ENCODE results near the gene TXNDC17. TPM values are rescaled to one million over a fixed set of nuclear protein-coding genes. Genes with fewer than 3 reads are reported as not detected.

TXNDC17 gene
- total and polyA plus RNA-seq, 2 of the 13 experiments (the other 11 are each of a cell fraction or from before 2014, with no cell fraction given): 188 to 266 TPM

DNA sequence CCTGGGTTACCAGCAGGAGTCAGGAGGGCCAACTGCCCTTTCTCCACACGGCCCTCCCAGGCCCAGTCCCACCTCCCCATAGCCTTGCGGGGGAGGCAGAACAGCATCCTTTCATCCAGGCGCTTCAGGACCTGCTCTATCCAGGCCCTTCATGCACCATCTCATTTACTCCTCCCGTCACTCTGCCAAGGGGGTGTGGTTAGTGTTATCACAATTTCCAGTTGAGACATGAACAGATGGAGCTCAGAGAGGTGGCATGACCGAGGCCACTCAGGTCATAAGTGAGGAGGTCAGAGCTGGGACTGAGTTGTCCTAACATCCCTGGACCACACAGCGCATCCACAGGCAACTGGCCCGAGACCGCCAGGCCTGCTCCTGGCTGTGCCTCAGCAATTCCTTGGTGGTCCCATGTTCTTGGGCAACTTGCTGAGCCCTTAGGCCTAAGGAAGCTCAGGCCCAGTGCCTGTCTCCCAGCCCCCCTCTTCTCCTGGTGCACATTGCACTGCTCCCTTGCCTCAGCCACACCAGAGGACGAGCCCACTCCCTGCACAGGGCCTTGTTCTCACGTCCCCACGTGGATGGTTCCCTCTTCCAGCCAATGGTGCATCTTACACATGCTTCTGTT lies 34.5 kb downstream of the TXNDC17 start:
- Histone ChIP-seq H3K9me3 (ENCODE audit: low read length) (no peaks in the 10 kb centered on the region), H3K27ac (ENCODE audit: extremely low read length, insufficient read depth, low read length) (no peak overlapping the region), H3K9ac (ENCODE audit: insufficient read depth, low read depth, low read length) (no peak overlapping the region), H4K20me1 (ENCODE audit: insufficient read depth, low read length) (no peaks in the 10 kb centered on the region), H3K4me3 (replicated peaks in 1 of 3; ENCODE audit: insufficient read depth in 1 of 3, low read depth in 2 of 3, low read length in 3 of 3) (no peak overlapping the region; a peak in 1 of 6 replicates), H3K79me2 (ENCODE audit: insufficient read depth, low read length) (no peaks in the 10 kb centered on the region), H3K4me1 (ENCODE audit: insufficient read depth, low read length) (peaks cover 65% of the 10 kb centered on the region), H3K4me2 (ENCODE audit: low read depth, low read length) (peak overlapping the region; percentile 89), H3K27me3 (ENCODE audit: control insufficient read depth in 1 of 2, insufficient read depth in 2 of 2, low read length in 2 of 2) (no peaks in the 10 kb centered on the region; a peak in 1 of 5 replicates), H2AFZ (ENCODE audit: low read length) (no peak overlapping the region), H3K36me3 (replicated peaks in 1 of 2; ENCODE audit: control insufficient read depth in 1 of 2, insufficient read depth in 2 of 2, low read length in 2 of 2) (no peaks in the 10 kb centered on the region)
- ATAC-seq (no peak), FAIRE-seq (no peak), DNase-seq (ENCODE audit: low spot score) (no peak)
- intact Hi-C loops (cut with micrococcal nuclease; ENCODE audit: unreplicated experiment) (no loop called here), in situ Hi-C loops (cut with HindIII; ENCODE audit: extremely low pct_ligation_motif_present, low pct_unique_long_range_greater_than_20kb) (no loop called here)
- TSS peak; percentile 46 for BruUV-seq (replicated peaks)
- WGBS (ENCODE audit: low lambda C conversion rate): 92% methylated on average over 8 of the region's 11 CpGs
- ChIA-PET POLR2A (interaction anchor here (4.6 to 5.0 kb wide), 2 partner anchors 27 to 37 kb away, joined by 59 to 119 read pairs; partner anchors contain the start of gene SLC13A5), CTCF (ENCODE audit: low intra/inter-chr PET ratio, low total read pairs) (no interaction called here)
- no peak for TF ChIP-seq ZNF615 (CRISPR knock-in tag; IDR thresholded peaks at IDR 0.05; ENCODE audit: borderline replicate concordance)
- TF ChIP-seq TAF1 (CRISPR knock-in tag; IDR thresholded peaks at IDR 0.05): no peak

DNA sequence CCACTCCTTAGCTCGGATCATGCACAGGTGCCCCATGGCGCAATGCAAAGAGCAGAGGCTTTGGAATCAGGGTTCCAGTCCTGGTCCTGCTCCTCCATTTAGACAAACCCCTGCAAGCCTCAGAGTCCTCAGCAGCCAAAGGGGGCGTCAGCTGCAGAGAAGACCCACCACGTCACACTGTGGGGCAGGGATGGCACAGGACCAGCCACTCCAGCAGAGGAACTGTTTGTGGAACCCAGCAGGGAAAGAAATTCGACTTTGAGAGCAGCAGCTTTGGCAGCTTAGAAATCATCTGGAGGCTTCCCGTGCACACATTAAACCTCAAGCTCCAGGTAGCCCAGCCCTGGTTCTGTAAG lies 35.9 kb downstream of the TXNDC17 start:
- Histone ChIP-seq H3K9ac (ENCODE audit: insufficient read depth, low read depth, low read length) (peak overlapping the region; percentile 57), H3K4me3 (replicated peaks in 1 of 3; ENCODE audit: insufficient read depth in 1 of 3, low read depth in 2 of 3, low read length in 3 of 3) (peak overlapping the region; percentile 33 to 64 (median 43); a peak in 5 of 6 replicates), H3K27me3 (ENCODE audit: control insufficient read depth in 1 of 2, insufficient read depth in 2 of 2, low read length in 2 of 2) (no peaks in the 10 kb centered on the region; a peak in 1 of 5 replicates), H3K27ac (ENCODE audit: extremely low read length, insufficient read depth, low read length) (peak overlapping the region; percentile 49), H3K79me2 (ENCODE audit: insufficient read depth, low read length) (no peaks in the 10 kb centered on the region), H3K4me1 (ENCODE audit: insufficient read depth, low read length) (peaks cover 67% of the 10 kb centered on the region), H3K9me3 (ENCODE audit: low read length) (no peaks in the 10 kb centered on the region), H3K4me2 (ENCODE audit: low read depth, low read length) (peak overlapping the region; percentile 89), H2AFZ (ENCODE audit: low read length) (no peak overlapping the region), H4K20me1 (ENCODE audit: insufficient read depth, low read length) (no peaks in the 10 kb centered on the region), H3K36me3 (replicated peaks in 1 of 2; ENCODE audit: control insufficient read depth in 1 of 2, insufficient read depth in 2 of 2, low read length in 2 of 2) (no peaks in the 10 kb centered on the region)
- WGBS (ENCODE audit: low lambda C conversion rate): 47% methylated on average over 3 of the region's 6 CpGs
- ATAC-seq (peak; percentile 17), FAIRE-seq (no peak), DNase-seq (ENCODE audit: low spot score) (no peak)
- CTCF ChIA-PET (ENCODE audit: low intra/inter-chr PET ratio, low total read pairs): interaction anchor here (1.1 kb wide), 1 partner anchor 36 kb away, joined by 3 read pairs; the partner anchor contains the start of gene SLC13A5
- BruUV-seq (replicated peaks): no TSS peak
- intact Hi-C loops (cut with micrococcal nuclease; ENCODE audit: unreplicated experiment): no loop called here
- POLR2A ChIA-PET: interaction anchor here (0.8 to 5.0 kb wide), 14 partner anchors 8 to 359 kb away, joined by 3 to 119 read pairs (median 4); partner anchors contain the start of genes C17orf100, MED31, SLC13A5 and SLC16A13
- in situ Hi-C loops (cut with HindIII; ENCODE audit: extremely low pct_ligation_motif_present, low pct_unique_long_range_greater_than_20kb): no loop called here
- TF ChIP-seq, protein P1, sequence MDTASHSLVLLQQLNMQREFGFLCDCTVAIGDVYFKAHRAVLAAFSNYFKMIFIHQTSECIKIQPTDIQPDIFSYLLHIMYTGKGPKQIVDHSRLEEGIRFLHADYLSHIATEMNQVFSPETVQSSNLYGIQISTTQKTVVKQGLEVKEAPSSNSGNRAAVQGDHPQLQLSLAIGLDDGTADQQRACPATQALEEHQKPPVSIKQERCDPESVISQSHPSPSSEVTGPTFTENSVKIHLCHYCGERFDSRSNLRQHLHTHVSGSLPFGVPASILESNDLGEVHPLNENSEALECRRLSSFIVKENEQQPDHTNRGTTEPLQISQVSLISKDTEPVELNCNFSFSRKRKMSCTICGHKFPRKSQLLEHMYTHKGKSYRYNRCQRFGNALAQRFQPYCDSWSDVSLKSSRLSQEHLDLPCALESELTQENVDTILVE (CRISPR knock-in tag; IDR thresholded peaks at IDR 0.05): no peak
- TF ChIP-seq PHF21A (CRISPR knock-in tag; IDR thresholded peaks at IDR 0.05): no peak
- TF ChIP-seq, protein P2, sequence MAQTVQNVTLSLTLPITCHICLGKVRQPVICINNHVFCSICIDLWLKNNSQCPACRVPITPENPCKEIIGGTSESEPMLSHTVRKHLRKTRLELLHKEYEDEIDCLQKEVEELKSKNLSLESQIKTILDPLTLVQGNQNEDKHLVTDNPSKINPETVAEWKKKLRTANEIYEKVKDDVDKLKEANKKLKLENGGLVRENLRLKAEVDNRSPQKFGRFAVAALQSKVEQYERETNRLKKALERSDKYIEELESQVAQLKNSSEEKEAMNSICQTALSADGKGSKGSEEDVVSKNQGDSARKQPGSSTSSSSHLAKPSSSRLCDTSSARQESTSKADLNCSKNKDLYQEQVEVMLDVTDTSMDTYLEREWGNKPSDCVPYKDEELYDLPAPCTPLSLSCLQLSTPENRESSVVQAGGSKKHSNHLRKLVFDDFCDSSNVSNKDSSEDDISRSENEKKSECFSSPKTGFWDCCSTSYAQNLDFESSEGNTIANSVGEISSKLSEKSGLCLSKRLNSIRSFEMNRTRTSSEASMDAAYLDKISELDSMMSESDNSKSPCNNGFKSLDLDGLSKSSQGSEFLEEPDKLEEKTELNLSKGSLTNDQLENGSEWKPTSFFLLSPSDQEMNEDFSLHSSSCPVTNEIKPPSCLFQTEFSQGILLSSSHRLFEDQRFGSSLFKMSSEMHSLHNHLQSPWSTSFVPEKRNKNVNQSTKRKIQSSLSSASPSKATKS (CRISPR knock-in tag; IDR thresholded peaks at IDR 0.05): no peak
- TF ChIP-seq ZIK1 (CRISPR knock-in tag; IDR thresholded peaks at IDR 0.05; ENCODE audit: borderline replicate concordance, low read depth): no peak
- TF ChIP-seq, protein P3, sequence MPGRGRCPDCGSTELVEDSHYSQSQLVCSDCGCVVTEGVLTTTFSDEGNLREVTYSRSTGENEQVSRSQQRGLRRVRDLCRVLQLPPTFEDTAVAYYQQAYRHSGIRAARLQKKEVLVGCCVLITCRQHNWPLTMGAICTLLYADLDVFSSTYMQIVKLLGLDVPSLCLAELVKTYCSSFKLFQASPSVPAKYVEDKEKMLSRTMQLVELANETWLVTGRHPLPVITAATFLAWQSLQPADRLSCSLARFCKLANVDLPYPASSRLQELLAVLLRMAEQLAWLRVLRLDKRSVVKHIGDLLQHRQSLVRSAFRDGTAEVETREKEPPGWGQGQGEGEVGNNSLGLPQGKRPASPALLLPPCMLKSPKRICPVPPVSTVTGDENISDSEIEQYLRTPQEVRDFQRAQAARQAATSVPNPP (CRISPR knock-in tag; IDR thresholded peaks at IDR 0.05): no peak
- no peak for TF ChIP-seq NFATC3 (CRISPR knock-in tag; IDR thresholded peaks at IDR 0.05)
- TF ChIP-seq HOXA9 (CRISPR knock-in tag; IDR thresholded peaks at IDR 0.05; ENCODE audit: borderline replicate concordance): no peak
- no peak for TF ChIP-seq ZNF616 (CRISPR knock-in tag; IDR thresholded peaks at IDR 0.05; ENCODE audit: low read depth)
- TF ChIP-seq ARNTL (CRISPR knock-in tag; IDR thresholded peaks at IDR 0.05): no peak
- TF ChIP-seq NFYB (CRISPR knock-in tag; IDR thresholded peaks at IDR 0.05): no peak
- no peak for TF ChIP-seq ZNF382 (CRISPR knock-in tag; IDR thresholded peaks at IDR 0.05; ENCODE audit: borderline replicate concordance)
- TF ChIP-seq ZNF329 (CRISPR knock-in tag; IDR thresholded peaks at IDR 0.05; ENCODE audit: low read depth): no peak

All from HepG2 (cell line).